Liver (tissue), 9 donors: ENCODE measurements around the gene MAPK7. TPM values are rescaled to one million over a fixed set of nuclear protein-coding genes. Genes with fewer than 3 reads are reported as not detected.

Experiments used
- DNase-seq: peaks from one replicate; pipeline ENCODE4 v3.0.0-alpha.2; 2017; ENCODE audit warnings: low spot score
- H3K27ac ChIP-seq, 2 donors: one replicate each; pipeline ENCODE4 v1.7.0; 2013; ENCODE audit warnings: inconsistent platforms in 2 of 2, low read length in 2 of 2, control low read depth in 1 of 2, low read depth in 1 of 2, mild to moderate bottlenecking in 1 of 2
- H3K27me3 ChIP-seq, 4 donors: one replicate each; pipeline versions ENCODE4 v1.6.1 to v1.7.0; 2013; ENCODE audit warnings: low read length in 3 of 4, inconsistent platforms in 1 of 4, mild to moderate bottlenecking in 1 of 4, moderate library complexity in 1 of 4; ENCODE audit not compliant: control insufficient read depth in 4 of 4, insufficient read depth in 4 of 4
- H3K36me3 ChIP-seq, 4 donors: one replicate each; pipeline versions ENCODE4 v1.6.1 to v1.7.0; 2013; ENCODE audit warnings: low read length in 3 of 4, mild to moderate bottlenecking in 3 of 4, low read depth in 1 of 4, moderate library complexity in 1 of 4; ENCODE audit not compliant: control insufficient read depth in 4 of 4, insufficient read depth in 3 of 4
- H3K4me1 ChIP-seq, 4 donors: one replicate each; pipeline versions ENCODE4 v1.6.1 to v1.7.0; 2013; ENCODE audit warnings: low read length in 3 of 4, mild to moderate bottlenecking in 3 of 4, moderate library complexity in 1 of 4; ENCODE audit not compliant: control insufficient read depth in 4 of 4, insufficient read depth in 4 of 4
- H3K4me3 ChIP-seq, 3 donors: one replicate each; pipeline versions ENCODE4 v1.6.1 to v1.7.0; 2013; ENCODE audit warnings: low read length in 3 of 3, control low read depth in 1 of 3, low read depth in 1 of 3, mild to moderate bottlenecking in 1 of 3
- H3K9ac ChIP-seq, 2 donors: one replicate each; pipeline ENCODE4 v1.7.0; 2013; ENCODE audit warnings: low read length in 2 of 2, mild to moderate bottlenecking in 2 of 2, moderate library complexity in 2 of 2, control low read depth in 1 of 2, low read depth in 1 of 2
- H3K9me3 ChIP-seq, 4 donors: one replicate each; pipeline versions ENCODE4 v1.6.1 to v1.7.0; 2013; ENCODE audit warnings: low read length in 3 of 4; ENCODE audit not compliant: control insufficient read depth in 4 of 4
- ATF3 ChIP-seq: IDR thresholded peaks from 2 replicates; pipeline ENCODE4 v1.6.1; 2016; ENCODE audit warnings: antibody characterized with exemption
- EGR1 ChIP-seq, 2 donors: IDR thresholded peaks; 2 replicates each; pipeline ENCODE4 v1.6.1; 2016 to 2018; ENCODE audit warnings: antibody characterized with exemption in 2 of 2, low read depth in 2 of 2
- FOXA1 ChIP-seq: IDR thresholded peaks from 2 replicates; pipeline ENCODE4 v1.6.1; 2016; ENCODE audit warnings: antibody characterized with exemption
- FOXA2 ChIP-seq: IDR thresholded peaks from 2 replicates; pipeline ENCODE4 v1.6.1; 2016; ENCODE audit warnings: antibody characterized with exemption
- GABPA ChIP-seq, 2 donors: IDR thresholded peaks in 1 of 2; conservative IDR thresholded peaks in 1 of 2; 2 replicates each; pipeline ENCODE4 v1.6.1; 2016; ENCODE audit warnings: antibody characterized with exemption in 2 of 2, mild to moderate bottlenecking in 1 of 2, moderate library complexity in 1 of 2
- HNF4A ChIP-seq, 2 donors: conservative IDR thresholded peaks; 2 replicates each; pipeline ENCODE4 v1.6.1; 2016; ENCODE audit warnings: antibody characterized with exemption in 2 of 2, mild to moderate bottlenecking in 2 of 2
- HNF4G ChIP-seq: IDR thresholded peaks from 2 replicates; pipeline ENCODE4 v1.6.1; 2016; ENCODE audit warnings: antibody characterized with exemption
- JUND ChIP-seq, 2 donors: IDR thresholded peaks; 2 replicates each; pipeline ENCODE4 v1.6.1; 2016; ENCODE audit warnings: antibody characterized with exemption in 2 of 2
- MAX ChIP-seq: IDR thresholded peaks from 2 replicates; pipeline ENCODE4 v1.6.1; 2016; ENCODE audit warnings: antibody characterized with exemption
- RAD21 ChIP-seq, 2 donors: IDR thresholded peaks; 2 replicates each; pipeline ENCODE4 v1.6.1; 2016; ENCODE audit warnings: antibody characterized with exemption in 2 of 2, mild to moderate bottlenecking in 2 of 2
- REST ChIP-seq: IDR thresholded peaks from 2 replicates; pipeline ENCODE4 v1.6.1; 2016; ENCODE audit warnings: antibody characterized with exemption, mild to moderate bottlenecking
- RXRA ChIP-seq, 2 donors: IDR thresholded peaks; 2 replicates each; pipeline ENCODE4 v1.6.1; 2017 to 2018; ENCODE audit warnings: antibody characterized with exemption in 2 of 2, mild to moderate bottlenecking in 1 of 2
- SP1 ChIP-seq: IDR thresholded peaks from 2 replicates; pipeline ENCODE4 v1.6.1; 2018; ENCODE audit warnings: antibody characterized with exemption, mild to moderate bottlenecking
- ZBTB33 ChIP-seq: IDR thresholded peaks from 2 replicates; pipeline ENCODE4 v1.6.1; 2016; ENCODE audit warnings: antibody characterized with exemption
- WGBS: extraction: QIAGEN DNeasy Blood & Tissue Kit; methylation state at CpG from one replicate; pipeline ENCODE4 v1.1.7; 2013; 5-methylcytosine and 5-hydroxymethylcytosine counted together
- polyA plus RNA-seq, 2 donors: library from polyadenylated mRNA; stranded (reverse) in 1 of 2; unstranded in 1 of 2; fragments of 200-250 nt in 1 of 2; fragments of >200 nt in 1 of 2; fragmentation: Nextera tagmentation in 1 of 2; extraction: Ambion mirVana in 1 of 2; gene quantifications; one replicate each; pipeline versions ENCODE4 v1.2.1 to v1.2.3, GENCODE V29; 2013 to 2015
- total RNA-seq, 2 donors: library from RNA; depleted of rRNA; stranded (reverse); fragments of >200 nt; gene quantifications; one replicate each; pipeline ENCODE4 v1.2.3, GENCODE V29; 2014
- TF ChIP-seq, protein P1 (sequence below): fragments of 150-350 bp; IDR thresholded peaks from 2 replicates; pipeline ENCODE4 v1.5.1; 2017; ENCODE audit warnings: improper control_type of control experiment, low read depth, low read length; ENCODE audit not compliant: missing input control
- donor health status: healthy.
- donor health status: healthy.
- donor health status: healthy.
- donor health status: healthy.
- donor health status: healthy.

Gene MAPK7
- total and polyA plus RNA-seq, 4 donors = 3.4 to 8.8 (median 5.2) TPM

DNA sequence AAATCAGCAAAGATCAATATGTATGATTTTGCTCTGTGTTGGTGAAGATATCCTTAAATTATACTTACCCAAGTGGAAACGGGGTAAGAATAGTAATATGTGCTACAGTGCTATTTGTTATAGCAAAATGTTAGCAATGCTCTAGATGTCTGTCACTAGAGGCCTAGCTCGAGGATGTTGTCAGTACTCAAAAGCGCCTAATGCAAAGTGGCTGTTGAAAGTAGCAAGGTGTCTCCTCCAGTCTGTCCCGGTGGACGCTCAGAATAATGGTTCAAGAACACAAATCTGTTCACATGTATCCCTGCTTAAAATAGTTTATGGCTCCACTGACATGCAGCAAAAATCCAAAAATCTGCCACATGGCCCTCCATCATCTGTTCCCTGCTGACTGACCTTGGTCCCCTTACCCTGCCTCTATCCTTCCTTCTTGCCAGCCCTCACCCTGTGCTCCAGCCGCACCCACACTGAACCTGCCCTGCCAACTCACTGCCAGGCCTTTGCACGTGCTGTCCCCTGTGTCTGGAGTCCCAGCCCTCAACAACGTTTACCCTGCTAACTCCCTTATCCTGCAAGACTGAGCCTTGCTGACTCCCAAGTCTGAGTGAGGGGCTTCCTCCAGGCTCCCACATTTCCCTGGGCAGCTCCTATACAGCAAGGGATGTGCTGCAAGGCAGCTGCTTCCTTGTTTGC, 23.2 kb downstream of the MAPK7 start:
- no peak for DNase-seq
- 89% methylated on average over 8 of the region's 8 CpGs for WGBS

GRCh38 chr17:19402171-19402570, 23.9 kb downstream of the MAPK7 start:
- Histone ChIP-seq H3K4me3 (no peak overlapping the region), H3K9ac (no peak overlapping the region), H3K36me3 (no peaks in the 10 kb centered on the region), H3K9me3 (no peaks in the 10 kb centered on the region), H3K27ac (no peak overlapping the region), H3K4me1 (no peaks in the 10 kb centered on the region), H3K27me3 (no peaks in the 10 kb centered on the region)
- DNase-seq = no peak
- WGBS = 93% methylated on average over 1 of the region's 1 CpG
- TF ChIP-seq RAD21 (IDR thresholded peaks at IDR 0.05) = no peak
- no peak for TF ChIP-seq GABPA (IDR thresholded peaks at IDR 0.05 in 1 of 2, conservative IDR thresholded peaks at IDR 0.05 in 1 of 2)
- TF ChIP-seq REST = no peak
- TF ChIP-seq SP1 = no peak
- no peak for TF ChIP-seq HNF4G
- no peak for TF ChIP-seq ATF3
- TF ChIP-seq FOXA2 = no peak
- TF ChIP-seq FOXA1 = no peak
- no peak for TF ChIP-seq RXRA (IDR thresholded peaks at IDR 0.05)
- TF ChIP-seq MAX = no peak
- no peak for TF ChIP-seq JUND (IDR thresholded peaks at IDR 0.05)
- no peak for TF ChIP-seq HNF4A (conservative IDR thresholded peaks at IDR 0.05)
- TF ChIP-seq EGR1 (IDR thresholded peaks at IDR 0.05; ENCODE audit: low read depth in 2 of 2) = no peak

More for the DNA sequence above, 23.2 kb downstream of the MAPK7 start:
- Histone ChIP-seq H3K4me1 (no peaks in the 10 kb centered on the region), H3K27ac (no peak overlapping the region), H3K27me3 (no peaks in the 10 kb centered on the region), H3K9me3 (no peaks in the 10 kb centered on the region), H3K9ac (no peak overlapping the region), H3K36me3 (no peaks in the 10 kb centered on the region), H3K4me3 (no peak overlapping the region)
- TF ChIP-seq, protein P1, sequence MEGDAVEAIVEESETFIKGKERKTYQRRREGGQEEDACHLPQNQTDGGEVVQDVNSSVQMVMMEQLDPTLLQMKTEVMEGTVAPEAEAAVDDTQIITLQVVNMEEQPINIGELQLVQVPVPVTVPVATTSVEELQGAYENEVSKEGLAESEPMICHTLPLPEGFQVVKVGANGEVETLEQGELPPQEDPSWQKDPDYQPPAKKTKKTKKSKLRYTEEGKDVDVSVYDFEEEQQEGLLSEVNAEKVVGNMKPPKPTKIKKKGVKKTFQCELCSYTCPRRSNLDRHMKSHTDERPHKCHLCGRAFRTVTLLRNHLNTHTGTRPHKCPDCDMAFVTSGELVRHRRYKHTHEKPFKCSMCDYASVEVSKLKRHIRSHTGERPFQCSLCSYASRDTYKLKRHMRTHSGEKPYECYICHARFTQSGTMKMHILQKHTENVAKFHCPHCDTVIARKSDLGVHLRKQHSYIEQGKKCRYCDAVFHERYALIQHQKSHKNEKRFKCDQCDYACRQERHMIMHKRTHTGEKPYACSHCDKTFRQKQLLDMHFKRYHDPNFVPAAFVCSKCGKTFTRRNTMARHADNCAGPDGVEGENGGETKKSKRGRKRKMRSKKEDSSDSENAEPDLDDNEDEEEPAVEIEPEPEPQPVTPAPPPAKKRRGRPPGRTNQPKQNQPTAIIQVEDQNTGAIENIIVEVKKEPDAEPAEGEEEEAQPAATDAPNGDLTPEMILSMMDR = no peak
- TF ChIP-seq RXRA (IDR thresholded peaks at IDR 0.05) = no peak
- TF ChIP-seq EGR1 (IDR thresholded peaks at IDR 0.05; ENCODE audit: low read depth in 2 of 2) = no peak
- TF ChIP-seq ZBTB33 = no peak
